K562 (cell line): ENCODE results near the gene ADGRB3. TPM values are rescaled to one million over a fixed set of nuclear protein-coding genes. Genes with fewer than 3 reads are reported as not detected.

Experiments
- ARID1B ChIP-seq: fragments of 450-650 bp; IDR thresholded peaks from 2 replicates; pipeline ENCODE4 v1.6.1; 2016; ENCODE audit warnings: antibody characterized with exemption, mild to moderate bottlenecking, inconsistent platforms
- BRCA1 ChIP-seq, 2 experiments: fragments of 450-650 bp in 1 of 2; sonication (generic) in 1 of 2; formaldehyde crosslinking in 1 of 2; IDR thresholded peaks; 2 replicates each; pipeline versions ENCODE4 v1.5.0 to v1.6.1; 2017 to 2020; ENCODE audit warnings: mild to moderate bottlenecking in 1 of 2, missing genetic modification reagents in 1 of 2
- BRF1 ChIP-seq: IDR thresholded peaks from 3 replicates; pipeline ENCODE4 v1.6.1; 2011; ENCODE audit warnings: borderline replicate concordance, mild to moderate bottlenecking; ENCODE audit not compliant: insufficient read length; ENCODE audit errors: extremely low read depth
- CBX3 ChIP-seq, 2 experiments: IDR thresholded peaks; 1 replicate in 1 of 2; 2 replicates in 1 of 2; pipeline ENCODE4 v1.6.1; 2012; ENCODE audit warnings: inconsistent platforms in 2 of 2, low read length in 2 of 2, borderline replicate concordance in 1 of 2, control low read depth in 1 of 2
- CEBPB ChIP-seq: fragments of 450-650 bp; IDR thresholded peaks from 2 replicates; pipeline ENCODE4 v1.6.1; 2016; ENCODE audit warnings: missing genetic modification characterization, missing compliant biosample characterization
- CTBP1 ChIP-seq: fragments of 450-650 bp; IDR thresholded peaks from 2 replicates; pipeline ENCODE4 v1.6.1; 2016; ENCODE audit warnings: borderline replicate concordance
- CTCFL ChIP-seq: IDR thresholded peaks from 2 replicates; pipeline ENCODE4 v1.6.1; 2011; ENCODE audit warnings: borderline replicate concordance, low read depth, mild to moderate bottlenecking, moderate library complexity, low read length; ENCODE audit not compliant: insufficient read depth, poor library complexity, severe bottlenecking
- EP300 ChIP-seq: IDR thresholded peaks from 2 replicates; pipeline ENCODE4 v1.6.1; 2012; ENCODE audit warnings: low read length, improper control_type of control experiment
- FOS ChIP-seq: IDR thresholded peaks from 3 replicates; pipeline ENCODE4 v1.6.1; 2011; ENCODE audit not compliant: insufficient read length; ENCODE audit errors: extremely low read depth
- KDM1A ChIP-seq, 2 experiments: fragments of 450-650 bp; IDR thresholded peaks; 2 replicates each; pipeline ENCODE4 v1.6.1; 2016; ENCODE audit warnings: mild to moderate bottlenecking in 2 of 2
- KDM5B ChIP-seq: fragments of 200-600 bp; sonication (generic); IDR thresholded peaks from 2 replicates; pipeline ENCODE4 v1.6.1; 2012; ENCODE audit warnings: low read depth, mild to moderate bottlenecking, moderate library complexity, low read length, control low read depth, inconsistent platforms; ENCODE audit not compliant: insufficient replicate concordance
- MBD1 ChIP-seq: fragments of 250-450 bp; sonication (Bioruptor Pico); IDR thresholded peaks from 2 replicates; pipeline ENCODE4 v1.8.0; 2022; ENCODE audit warnings: inconsistent platforms
- NEUROD1 ChIP-seq: fragments of 150-350 bp; IDR thresholded peaks from 2 replicates; pipeline ENCODE4 v1.6.1; 2014; ENCODE audit warnings: borderline replicate concordance, low read length, low read depth; ENCODE audit not compliant: partially characterized antibody
- NFIX ChIP-seq: fragments of 250-450 bp; sonication (Bioruptor Pico); IDR thresholded peaks from 2 replicates; pipeline ENCODE4 v1.4.0; 2020; ENCODE audit warnings: low read depth, mild to moderate bottlenecking, moderate library complexity
- OTX1 ChIP-seq: fragments of 450-650 bp; formaldehyde crosslinking; IDR thresholded peaks from 2 replicates; pipeline ENCODE4 v1.4.0; 2022; ENCODE audit warnings: mild to moderate bottlenecking
- PKNOX1 ChIP-seq: fragments of 450-650 bp; IDR thresholded peaks from 2 replicates; pipeline ENCODE4 v1.6.1; 2016
- RBM39 ChIP-seq: fragments of 200-400 bp; formaldehyde crosslinking; optimal IDR thresholded peaks from 2 replicates; pipeline ENCODE3; 2018; ENCODE audit warnings: low read depth, low read length
- SMAD4 ChIP-seq: fragments of 250-450 bp; sonication (Bioruptor Pico); conservative IDR thresholded peaks from 2 replicates; pipeline ENCODE4 v1.8.0; 2021; ENCODE audit warnings: inconsistent platforms, mild to moderate bottlenecking, moderate library complexity
- SMARCA4 ChIP-seq: fragments of 450-650 bp; IDR thresholded peaks from 2 replicates; pipeline ENCODE4 v1.6.1; 2016
- TEAD4 ChIP-seq, 2 experiments: sonication (generic) in 1 of 2; formaldehyde crosslinking in 1 of 2; IDR thresholded peaks; 2 replicates each; pipeline versions ENCODE4 v1.6.1 to v1.8.0; 2012 to 2022; ENCODE audit warnings: borderline replicate concordance in 1 of 2, inconsistent platforms in 1 of 2, low read length in 1 of 2, mild to moderate bottlenecking in 1 of 2, missing genetic modification reagents in 1 of 2
- TRIM24 ChIP-seq, 2 experiments: fragments of 450-650 bp; IDR thresholded peaks; 2 replicates each; pipeline ENCODE4 v1.6.1; 2016
- U2AF2 ChIP-seq: fragments of 200-400 bp; formaldehyde crosslinking; optimal IDR thresholded peaks from 2 replicates; pipeline ENCODE3; 2017; ENCODE audit warnings: low read depth, mild to moderate bottlenecking, low read length
- XRCC5 ChIP-seq: fragments of 200-400 bp; formaldehyde crosslinking; IDR thresholded peaks from 2 replicates; pipeline ENCODE4 v1.6.1; 2017; ENCODE audit warnings: low read depth, mild to moderate bottlenecking, low read length
- ZNF766 ChIP-seq: fragments of 200-800 bp; sonication (Bioruptor generic); conservative IDR thresholded peaks from 2 replicates; pipeline ENCODE4 v1.6.1; 2016; ENCODE audit warnings: missing genetic modification characterization, missing compliant biosample characterization
- polyA plus RNA-seq, 8 experiments: library from polyadenylated mRNA; depleted of rRNA in 4 of 8; stranded (reverse) in 5 of 8; unstranded in 3 of 8; fragments of >200 nt; fragmentation: Nextera tagmentation in 2 of 8; fragmentation: Illumina TruSeq in 1 of 8; extraction: Ambion mirVana in 2 of 8; extraction: Trizol in 1 of 8; gene quantifications; 2 replicates each; pipeline versions ENCODE4 v1.2.1 to v1.2.3, GENCODE V29; 2011 to 2014; ENCODE audit warnings: inconsistent platforms in 1 of 8, missing spikeins in 1 of 8
- total RNA-seq, 7 experiments: library from RNA; depleted of rRNA in 6 of 7; stranded (reverse); fragments of >200 nt in 6 of 7; fragmentation: Illumina TruSeq in 2 of 7; extraction: Trizol in 2 of 7; gene quantifications; 2 replicates each; pipeline versions ENCODE4 v1.2.1 to v1.2.3, GENCODE V29; 2011 to 2021; ENCODE audit warnings: low replicate concordance in 1 of 7

ADGRB3 gene
- total and polyA plus RNA-seq, 9 of the 15 experiments (the other 6 are each of a cell fraction or from before 2014, with no cell fraction given) = 0.90 to 7.8 (median 2.4) TPM

GRCh38 chr6:68728159-68728979 is 93.3 kb downstream of the ADGRB3 start (continued):
- TF ChIP-seq MBD1 (CRISPR knock-in tag) (no peak), U2AF2 (no peak), OTX1 (CRISPR knock-in tag) (no peak), BRCA1 (IDR thresholded peaks at IDR 0.05) (no peak), BRCA1 (CRISPR knock-in tag; IDR thresholded peaks at IDR 0.05) (no peak), XRCC5 (no peak), BRF1 (no peak), TRIM24 (IDR thresholded peaks at IDR 0.05) (no peak), ARID1B (peak; percentile 66), RBM39 (no peak), CBX3 (IDR thresholded peaks at IDR 0.05; ENCODE audit: borderline replicate concordance in 1 of 2, low read length in 2 of 2) (no peak), CEBPB (tag) (peak; percentile 97), CTCFL (no peak), TEAD4 (IDR thresholded peaks at IDR 0.05; ENCODE audit: low read length) (peak; percentile 66), TEAD4 (CRISPR knock-in tag; IDR thresholded peaks at IDR 0.05; ENCODE audit: borderline replicate concordance) (no peak), SMARCA4 (peak; percentile 79), NEUROD1 (no peak), EP300 (peak; percentile 53), PKNOX1 (peak; percentile 53; the same call in 1 of the 2 replicates), NFIX (CRISPR knock-in tag) (no peak), ZNF766 (CRISPR knock-in tag) (no peak), SMAD4 (CRISPR knock-in tag) (0 out of 2 replicates have a peak, but pooled peaks have one; percentile 29), FOS (no peak), KDM5B (no peak), KDM1A (IDR thresholded peaks at IDR 0.05) (0 out of 4 replicates have a peak, but pooled peaks of 1 of the 2 experiments have one; percentile 14), CTBP1 (no peak)
